ENCODE data around the gene FBXO41. TPM values are rescaled to one million over a fixed set of nuclear protein-coding genes. Genes with fewer than 3 reads are reported as not detected.
A peak's percentile ranks its signal among the peaks of the same experiment; 100 is the strongest.

Gene FBXO41
- total and polyA plus RNA-seq, 4 donors: 0.25 to 4.7 (median 2.2) TPM

DNA sequence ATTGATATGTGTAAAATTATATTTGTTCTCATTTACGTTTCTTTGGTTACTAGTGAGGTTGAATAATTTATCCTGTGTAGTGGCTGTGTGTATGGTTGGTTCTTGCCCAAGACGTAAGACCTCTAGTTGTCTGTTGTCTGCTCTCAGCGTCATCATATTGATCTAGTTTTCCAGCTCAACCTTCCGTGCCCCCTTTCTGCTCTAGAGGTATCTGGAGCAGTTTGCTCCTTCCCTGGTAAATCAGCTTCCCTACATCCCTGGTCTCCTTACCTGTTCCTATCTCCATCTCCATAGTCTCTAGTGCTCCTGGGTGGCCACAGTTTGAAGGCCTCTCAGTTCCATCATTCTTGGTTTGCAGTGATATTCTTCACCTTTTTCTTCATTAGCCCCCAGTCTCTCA lies 69.0 kb downstream of the FBXO41 start:
- Histone ChIP-seq H3K9me3 (ENCODE audit: control insufficient read depth, low read length) (no peaks in the 10 kb centered on the region), H3K27me3 (ENCODE audit: control insufficient read depth in 1 of 2, insufficient read depth in 2 of 2, low read length in 1 of 2) (no peaks in the 10 kb centered on the region), H3K36me3 (ENCODE audit: control insufficient read depth in 1 of 2, insufficient read depth in 2 of 2, low read length in 1 of 2) (no peaks in the 10 kb centered on the region), H3K4me3 (ENCODE audit: low read length in 2 of 2) (no peak overlapping the region), H3K27ac (ENCODE audit: low read depth in 1 of 2, low read length in 2 of 2) (no peak overlapping the region), H3K4me1 (ENCODE audit: control insufficient read depth in 1 of 2, insufficient read depth in 2 of 2, low read length in 2 of 2) (no peaks in the 10 kb centered on the region)
- intact Hi-C loops (cut with DNase I): no loop called here
- DNase-seq: no peak
- WGBS, 2 donors: 65 to 72% methylated on average over 4 of the region's 4 CpGs
- ATAC-seq (ENCODE audit: low FRiP score): no peak

DNA sequence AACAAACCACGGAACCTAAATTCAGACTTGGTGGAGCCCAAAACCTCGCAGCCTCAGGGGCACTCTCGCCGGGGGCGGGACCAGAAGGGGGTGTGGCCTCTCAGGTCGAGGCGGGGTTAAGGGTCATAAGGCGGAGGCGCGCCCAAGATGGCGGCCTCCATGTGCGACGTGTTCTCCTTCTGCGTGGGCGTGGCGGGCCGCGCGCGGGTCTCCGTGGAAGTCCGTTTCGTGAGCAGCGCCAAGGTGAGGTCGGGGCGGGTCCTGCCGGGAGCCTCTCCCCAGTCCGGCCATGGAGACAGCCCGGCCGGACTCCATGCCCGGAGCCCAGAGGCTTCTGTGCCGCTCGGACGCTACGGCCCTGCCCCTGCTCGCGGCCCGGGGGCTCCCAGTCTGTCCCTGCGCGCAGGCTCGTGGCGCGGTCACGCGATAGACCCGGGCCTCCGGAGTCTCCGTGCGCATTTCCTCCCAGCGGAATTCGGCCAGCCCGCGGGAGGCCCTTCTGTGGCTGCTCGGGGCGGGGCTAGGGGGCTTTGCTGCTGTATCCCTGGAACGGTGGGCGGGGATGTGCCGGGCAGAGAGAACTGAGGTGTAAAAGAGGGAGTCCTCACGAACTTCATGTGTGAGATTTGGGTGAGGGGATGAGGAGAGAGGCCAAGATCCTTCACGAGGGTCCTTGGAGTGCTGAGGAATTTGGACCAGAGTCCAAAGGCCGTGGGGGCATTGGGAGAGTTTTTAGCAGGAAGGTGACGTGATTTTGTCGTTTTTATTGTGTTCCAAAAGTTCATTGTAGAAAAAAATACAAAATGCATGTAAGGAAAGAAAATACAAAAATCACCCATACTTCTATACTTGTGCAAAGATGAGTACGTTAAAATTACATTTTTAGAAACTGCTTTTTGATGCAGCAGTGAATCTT lies 69.9 kb downstream of the FBXO41 start, which contains the start of gene SMYD5:
TSS of gene SMYD5 (plus strand) at position 126 of the 916 bp plus-strand sequence. CDS start at position 148, 22 bp downstream.
- H3K4me3 ChIP-seq (ENCODE audit: low read length in 2 of 2): peak within 1 kb of the TSS; percentile 50 to 60
- no peaks in the 10 kb centered on the region for H3K4me1 ChIP-seq (ENCODE audit: control insufficient read depth in 1 of 2, insufficient read depth in 2 of 2, low read length in 2 of 2)
- no peaks in the 10 kb centered on the region for H3K9me3 ChIP-seq (ENCODE audit: control insufficient read depth, low read length)
- intact Hi-C loops (cut with DNase I): loop anchor here (5.0 kb wide), 1 partner anchor 127 kb away; no protein-coding TSS in a partner anchor
- peak; percentile 92 to 96 for DNase-seq
- no peaks in the 10 kb centered on the region for H3K27me3 ChIP-seq (ENCODE audit: control insufficient read depth in 1 of 2, insufficient read depth in 2 of 2, low read length in 1 of 2)
- no peaks in the 10 kb centered on the region for H3K36me3 ChIP-seq (ENCODE audit: control insufficient read depth in 1 of 2, insufficient read depth in 2 of 2, low read length in 1 of 2)
- peak; percentile 95 for ATAC-seq (ENCODE audit: low FRiP score)
- H3K27ac ChIP-seq (ENCODE audit: low read depth in 1 of 2, low read length in 2 of 2): peak within 1 kb of the TSS in 1 of 2 donors; percentile 85
- WGBS, 2 donors: 0 to 1% methylated on average over 44 to 64 of the region's 64 CpGs

DNA sequence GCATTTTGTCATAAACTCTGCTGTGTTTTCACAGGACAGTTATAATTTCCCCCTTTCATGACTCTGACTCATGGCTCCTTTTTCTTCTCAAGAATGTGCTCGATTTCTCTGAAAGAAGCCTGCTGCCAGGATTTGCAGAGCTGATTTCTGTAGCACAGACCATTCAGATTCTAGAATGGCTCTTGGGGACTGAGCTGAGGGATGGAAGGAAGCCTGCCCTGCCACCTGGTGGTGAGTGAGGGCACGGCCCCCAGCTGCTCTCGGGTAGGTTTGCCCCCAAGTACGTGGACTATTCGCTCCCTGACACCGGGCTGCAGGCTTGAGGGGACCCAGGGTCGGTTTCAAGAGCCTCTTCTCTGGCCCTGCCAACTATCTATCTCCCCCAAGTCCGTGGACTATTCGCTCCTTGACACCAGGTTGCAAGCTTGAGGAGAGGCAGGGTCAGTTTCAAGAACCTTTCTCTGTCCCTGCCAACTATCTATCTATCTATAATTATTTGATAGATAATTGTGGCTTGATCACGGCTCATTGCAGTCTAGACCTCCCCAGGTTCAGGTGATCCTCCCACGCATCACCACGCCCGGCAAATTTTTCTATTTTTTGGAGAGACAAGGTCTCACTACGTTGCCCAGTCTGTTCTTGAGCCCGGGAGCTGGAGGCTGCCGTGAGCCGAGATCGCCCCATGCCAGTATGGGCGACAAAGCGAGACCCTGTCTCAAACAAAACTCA lies 71.7 kb downstream of the FBXO41 start:
- peak; percentile 83 to 90 for DNase-seq
- intact Hi-C loops (cut with DNase I): loop anchor here (1.0 to 5.0 kb wide), 2 partner anchors 35 to 125 kb away; no protein-coding TSS in a partner anchor
- Histone ChIP-seq H3K27ac (ENCODE audit: low read depth in 1 of 2, low read length in 2 of 2) (peak overlapping the region; percentile 38 to 85), H3K9me3 (ENCODE audit: control insufficient read depth, low read length) (no peaks in the 10 kb centered on the region), H3K36me3 (ENCODE audit: control insufficient read depth in 1 of 2, insufficient read depth in 2 of 2, low read length in 1 of 2) (no peaks in the 10 kb centered on the region), H3K27me3 (ENCODE audit: control insufficient read depth in 1 of 2, insufficient read depth in 2 of 2, low read length in 1 of 2) (no peaks in the 10 kb centered on the region), H3K4me1 (ENCODE audit: control insufficient read depth in 1 of 2, insufficient read depth in 2 of 2, low read length in 2 of 2) (no peaks in the 10 kb centered on the region), H3K4me3 (ENCODE audit: low read length in 2 of 2) (no peak overlapping the region)
- peak; percentile 90 for ATAC-seq (ENCODE audit: low FRiP score)
- WGBS, 2 donors: 45 to 50% methylated on average over 20 of the region's 20 CpGs

DNA sequence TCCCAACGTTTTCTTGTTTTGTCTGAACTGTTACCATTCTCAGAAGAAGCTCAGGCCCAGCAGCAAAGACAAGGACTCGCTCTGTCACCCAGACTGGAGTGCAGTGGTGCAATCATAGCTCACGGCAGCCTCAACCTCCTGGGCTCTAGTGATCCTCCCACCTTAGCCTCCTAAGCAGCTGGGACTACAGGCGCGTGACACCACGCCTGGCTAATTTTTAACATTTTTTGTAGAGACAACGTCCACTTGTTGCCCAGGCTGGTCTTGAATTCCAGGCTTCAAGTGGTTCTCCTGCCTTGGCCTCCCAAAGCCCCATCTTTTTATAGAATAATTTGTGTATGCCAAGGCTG lies 72.2 kb downstream of the FBXO41 start:
- Histone ChIP-seq H3K4me3 (ENCODE audit: low read length in 2 of 2) (no peak overlapping the region), H3K27ac (ENCODE audit: low read depth in 1 of 2, low read length in 2 of 2) (peak overlapping the region; percentile 52 to 82), H3K27me3 (ENCODE audit: control insufficient read depth in 1 of 2, insufficient read depth in 2 of 2, low read length in 1 of 2) (no peaks in the 10 kb centered on the region), H3K9me3 (ENCODE audit: control insufficient read depth, low read length) (no peaks in the 10 kb centered on the region), H3K36me3 (ENCODE audit: control insufficient read depth in 1 of 2, insufficient read depth in 2 of 2, low read length in 1 of 2) (no peaks in the 10 kb centered on the region), H3K4me1 (ENCODE audit: control insufficient read depth in 1 of 2, insufficient read depth in 2 of 2, low read length in 2 of 2) (no peaks in the 10 kb centered on the region)
- ATAC-seq (ENCODE audit: low FRiP score): no peak
- intact Hi-C loops (cut with DNase I): loop anchor here (1.0 to 5.0 kb wide), 2 partner anchors 35 to 125 kb away; no protein-coding TSS in a partner anchor
- no peak for DNase-seq
- 26 to 29% methylated on average over 7 of the region's 7 CpGs for WGBS, 2 donors

DNA sequence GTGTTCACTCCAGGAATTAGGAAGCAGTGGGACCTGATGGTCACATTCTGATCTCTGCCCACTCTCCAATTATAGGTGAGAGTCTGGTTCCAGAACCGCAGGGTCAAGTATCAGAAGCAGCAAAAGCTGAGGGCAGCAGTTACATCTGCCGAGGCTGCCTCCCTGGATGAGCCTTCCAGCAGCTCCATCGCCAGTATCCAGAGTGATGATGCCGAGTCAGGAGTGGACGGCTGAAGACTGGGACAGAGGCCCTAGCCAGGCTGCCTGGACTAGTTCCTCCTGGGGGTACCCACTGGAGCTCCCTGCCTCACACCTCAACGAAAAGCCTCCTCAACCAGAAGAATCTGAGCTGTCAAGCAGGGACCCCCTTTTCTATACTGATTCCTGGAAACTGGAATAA lies 73.6 kb downstream of the FBXO41 start:
- Histone ChIP-seq H3K9me3 (ENCODE audit: control insufficient read depth, low read length) (no peaks in the 10 kb centered on the region), H3K27me3 (ENCODE audit: control insufficient read depth in 1 of 2, insufficient read depth in 2 of 2, low read length in 1 of 2) (no peaks in the 10 kb centered on the region), H3K36me3 (ENCODE audit: control insufficient read depth in 1 of 2, insufficient read depth in 2 of 2, low read length in 1 of 2) (no peaks in the 10 kb centered on the region), H3K27ac (ENCODE audit: low read depth in 1 of 2, low read length in 2 of 2) (no peak overlapping the region), H3K4me1 (ENCODE audit: control insufficient read depth in 1 of 2, insufficient read depth in 2 of 2, low read length in 2 of 2) (no peaks in the 10 kb centered on the region), H3K4me3 (ENCODE audit: low read length in 2 of 2) (no peak overlapping the region)
- ATAC-seq (ENCODE audit: low FRiP score) (no peak), DNase-seq (no peak)
- intact Hi-C loops (cut with DNase I): loop anchor here (5.0 kb wide), 1 partner anchor 123 kb away; no protein-coding TSS in a partner anchor
- WGBS, 2 donors: 94 to 99% methylated on average over 6 of the region's 6 CpGs

DNA sequence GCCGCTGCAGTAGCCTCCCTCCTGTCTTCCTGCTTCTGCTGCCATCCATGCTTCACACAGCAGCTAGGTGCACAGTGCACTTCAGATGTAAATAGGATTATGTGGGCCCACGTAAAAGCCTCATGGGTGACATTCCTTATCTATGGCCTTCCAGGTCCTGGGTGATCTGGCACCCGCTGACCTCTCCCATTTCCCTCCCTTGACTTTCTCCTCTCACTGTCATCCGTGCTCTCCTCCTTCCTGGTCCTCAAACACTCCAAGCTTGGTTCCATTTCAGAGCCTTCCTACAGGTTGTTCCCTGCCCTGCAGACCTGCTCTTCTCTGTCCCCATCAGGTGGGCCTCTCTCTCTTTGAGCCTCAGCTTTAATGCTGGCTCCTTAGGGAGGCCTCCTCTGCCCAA lies 74.3 kb downstream of the FBXO41 start:
- H3K4me1 ChIP-seq (ENCODE audit: control insufficient read depth in 1 of 2, insufficient read depth in 2 of 2, low read length in 2 of 2): no peaks in the 10 kb centered on the region
- no peak for ATAC-seq (ENCODE audit: low FRiP score)
- DNase-seq: no peak
- H3K4me3 ChIP-seq (ENCODE audit: low read length in 2 of 2): no peak overlapping the region
- intact Hi-C loops (cut with DNase I): loop anchor here (5.0 kb wide), 1 partner anchor 123 kb away; no protein-coding TSS in a partner anchor
- no peaks in the 10 kb centered on the region for H3K36me3 ChIP-seq (ENCODE audit: control insufficient read depth in 1 of 2, insufficient read depth in 2 of 2, low read length in 1 of 2)
- no peaks in the 10 kb centered on the region for H3K9me3 ChIP-seq (ENCODE audit: control insufficient read depth, low read length)
- H3K27ac ChIP-seq (ENCODE audit: low read depth in 1 of 2, low read length in 2 of 2): no peak overlapping the region
- WGBS, 2 donors: 91 to 93% methylated on average over 4 of the region's 4 CpGs
- no peaks in the 10 kb centered on the region for H3K27me3 ChIP-seq (ENCODE audit: control insufficient read depth in 1 of 2, insufficient read depth in 2 of 2, low read length in 1 of 2)

DNA sequence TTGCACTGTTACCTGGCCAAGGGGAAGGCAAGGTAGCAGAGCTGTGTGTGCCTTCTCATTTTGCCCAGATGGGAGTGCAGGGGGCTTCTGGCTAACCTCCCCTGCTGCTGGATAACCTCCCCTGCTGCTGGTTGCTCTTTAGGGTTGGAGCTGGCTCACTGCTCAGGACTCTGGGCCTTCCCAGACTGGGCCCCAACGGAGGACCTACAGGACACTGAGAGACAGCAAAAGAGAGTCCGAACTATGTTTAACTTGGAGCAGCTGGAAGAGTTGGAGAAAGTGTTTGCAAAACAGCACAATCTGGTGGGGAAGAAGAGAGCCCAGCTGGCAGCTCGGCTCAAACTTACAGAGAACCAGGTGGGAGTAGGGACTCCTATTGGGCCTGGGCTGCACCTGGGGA lies 76.0 kb downstream of the FBXO41 start:
- H3K27me3 ChIP-seq (ENCODE audit: control insufficient read depth in 1 of 2, insufficient read depth in 2 of 2, low read length in 1 of 2): no peaks in the 10 kb centered on the region
- intact Hi-C loops (cut with DNase I): loop anchor here in 1 of 2 donors (2.0 kb wide), 1 partner anchor 51 kb away; no protein-coding TSS in a partner anchor
- DNase-seq (no peak), ATAC-seq (ENCODE audit: low FRiP score) (no peak)
- no peaks in the 10 kb centered on the region for H3K36me3 ChIP-seq (ENCODE audit: control insufficient read depth in 1 of 2, insufficient read depth in 2 of 2, low read length in 1 of 2)
- no peak overlapping the region for H3K27ac ChIP-seq (ENCODE audit: low read depth in 1 of 2, low read length in 2 of 2)
- no peaks in the 10 kb centered on the region for H3K9me3 ChIP-seq (ENCODE audit: control insufficient read depth, low read length)
- no peak overlapping the region for H3K4me3 ChIP-seq (ENCODE audit: low read length in 2 of 2)
- H3K4me1 ChIP-seq (ENCODE audit: control insufficient read depth in 1 of 2, insufficient read depth in 2 of 2, low read length in 2 of 2): no peaks in the 10 kb centered on the region
- 85 to 89% methylated on average over 3 of the region's 3 CpGs for WGBS, 2 donors

DNA sequence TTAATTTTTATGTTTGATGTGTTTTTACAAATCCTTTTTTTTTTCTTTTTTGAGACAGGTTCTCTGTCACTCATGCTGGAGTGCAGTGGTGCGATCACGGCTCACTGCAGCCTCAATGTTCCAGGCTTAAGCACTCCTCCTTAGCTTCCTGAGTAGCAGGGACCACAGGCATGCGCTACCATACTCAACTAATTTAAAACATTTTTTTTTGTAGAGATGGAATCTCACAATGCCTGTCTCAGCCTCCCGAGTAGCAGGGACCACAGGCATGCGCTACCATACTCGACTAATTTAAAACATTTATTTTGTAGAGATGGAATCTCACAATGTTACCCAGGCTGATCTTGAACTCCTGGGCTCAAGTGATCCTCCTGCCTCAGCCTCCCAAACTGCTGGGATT lies 78.7 kb downstream of the FBXO41 start:
- H3K27me3 ChIP-seq (ENCODE audit: control insufficient read depth in 1 of 2, insufficient read depth in 2 of 2, low read length in 1 of 2): no peaks in the 10 kb centered on the region

More for the DNA sequence above, 78.7 kb downstream of the FBXO41 start:
- ATAC-seq (ENCODE audit: low FRiP score) (no peak), DNase-seq (no peak)
- H3K4me1 ChIP-seq (ENCODE audit: control insufficient read depth in 1 of 2, insufficient read depth in 2 of 2, low read length in 2 of 2): no peaks in the 10 kb centered on the region
- H3K27ac ChIP-seq (ENCODE audit: low read depth in 1 of 2, low read length in 2 of 2): no peak overlapping the region
- no peak overlapping the region for H3K4me3 ChIP-seq (ENCODE audit: low read length in 2 of 2)
- no peaks in the 10 kb centered on the region for H3K9me3 ChIP-seq (ENCODE audit: control insufficient read depth, low read length)
- 86 to 89% methylated on average over 6 of the region's 6 CpGs for WGBS, 2 donors
- no peaks in the 10 kb centered on the region for H3K36me3 ChIP-seq (ENCODE audit: control insufficient read depth in 1 of 2, insufficient read depth in 2 of 2, low read length in 1 of 2)
- intact Hi-C loops (cut with DNase I): no loop called here

Data from aorta (tissue), 5 donors.